Right ventricle myocardium inferior (tissue), 1 donor: ENCODE data around the gene HUS1B. TPM values are rescaled to one million over a fixed set of nuclear protein-coding genes. Genes with fewer than 3 reads are reported as not detected.
"Not testable (repeated sequence)": the region's sequence is repeated elsewhere in the genome, so short reads cannot be mapped to it uniquely, and the experiment has no call there.

Experiments used
- ATAC-seq: fragments of 200-7000 bp; cut with Tn5 transposase; one replicate; pipeline ENCODE4 v1.9.1; 2020; ENCODE audit warnings: mild to moderate bottlenecking, moderate library complexity
- DNase-seq: peaks from one replicate; pipeline ENCODE4 v3.0.0; 2021; ENCODE audit errors: missing footprints
- intact Hi-C: fragments of 100-400 bp; cut with DNase I; formaldehyde crosslinking; loops from one replicate; pipeline ENCODE4 v1.11.0; 2022
- long read RNA-seq: library from polyadenylated mRNA; unstranded; transcript quantifications from one replicate; pipeline ENCODE4 v2.0.0, GENCODE V29; 2021
- total RNA-seq: library from RNA; stranded (reverse); fragmentation: NEBNext Ultra II Directional; extraction: Animal tissue kit (Norgen Biotek cat#: 25700); gene quantifications from one replicate; pipeline ENCODE4 v1.2.1, GENCODE V29; 2021
- donor health status: DM: no; HTN: yes; CAD: no; lungs with severe emphysema.

HUS1B gene
- not detected for total RNA-seq
- long read RNA-seq: 0 reads

GRCh38 chr6:656460-657252 is at the start of gene HUS1B:
TSS of gene HUS1B (minus strand) at chr6:657100. CDS start at chr6:656944, 156 bp downstream.
- intact Hi-C loops: no loop called here
- DNase-seq (peak; percentile 66), ATAC-seq (no peak)

- no peak for ATAC-seq
- intact Hi-C loops: no loop called here
- DNase-seq: no peak
Observed at GRCh38 chr6:706146-706545, 49.2 kb upstream of the HUS1B start.

- intact Hi-C loops: no loop called here
- DNase-seq (no peak), ATAC-seq (no peak)
Observed at GRCh38 chr6:705047-705446, 48.1 kb upstream of the HUS1B start.

- ATAC-seq: no peak
- no peak for DNase-seq
- intact Hi-C loops: no loop called here
Observed at GRCh38 chr6:704046-704445, 47.1 kb upstream of the HUS1B start.

GRCh38 chr6:703552-703951 is 46.7 kb upstream of the HUS1B start:
- no peak for DNase-seq
- ATAC-seq: no peak
- intact Hi-C loops: no loop called here

GRCh38 chr6:701700-702479 is 45.0 kb upstream of the HUS1B start:
- DNase-seq (no peak), ATAC-seq (no peak)
- intact Hi-C loops: no loop called here

- DNase-seq (no peak), ATAC-seq (no peak)
- intact Hi-C loops: no loop called here
Observed at GRCh38 chr6:701215-701614, 44.3 kb upstream of the HUS1B start.

GRCh38 chr6:700490-700889 is 43.6 kb upstream of the HUS1B start:
- intact Hi-C loops: no loop called here
- DNase-seq (no peak), ATAC-seq (no peak)

- no peak for DNase-seq
- no peak for ATAC-seq
- intact Hi-C loops: no loop called here
Observed at GRCh38 chr6:699319-699718, 42.4 kb upstream of the HUS1B start.

GRCh38 chr6:694431-695126 is 37.7 kb upstream of the HUS1B start:
- DNase-seq, intact Hi-C loops, ATAC-seq: not testable (repeated sequence)

- no peak for DNase-seq
- intact Hi-C loops: no loop called here
- ATAC-seq: no peak
Observed at GRCh38 chr6:693723-694009, 36.8 kb upstream of the HUS1B start.

GRCh38 chr6:692858-693722 is 36.2 kb upstream of the HUS1B start, which contains the start of gene EXOC2:
TSS of gene EXOC2 (minus strand) at chr6:693139. CDS start at chr6:637818, 55,321 bp downstream.
- intact Hi-C loops: no loop called here
- ATAC-seq: peak; percentile 95

GRCh38 chr6:692356-692851 is 35.5 kb upstream of the HUS1B start:
- ATAC-seq: peak; percentile 86
- peak; percentile 81 for DNase-seq
- intact Hi-C loops: no loop called here

More at GRCh38 chr6:692858-693722, 36.2 kb upstream of the HUS1B start, which contains the start of gene EXOC2:
- DNase-seq: peak; percentile 94

GRCh38 chr6:689223-689622 is 32.3 kb upstream of the HUS1B start:
- intact Hi-C loops: no loop called here
- ATAC-seq (no peak), DNase-seq (no peak)

- intact Hi-C loops: no loop called here
- ATAC-seq (no peak), DNase-seq (no peak)
Observed at GRCh38 chr6:686497-686896, 29.6 kb upstream of the HUS1B start.

- intact Hi-C loops: no loop called here
- DNase-seq (no peak), ATAC-seq (no peak)
Observed at GRCh38 chr6:684831-685636, 28.1 kb upstream of the HUS1B start.

- intact Hi-C loops: no loop called here
- ATAC-seq (peak; percentile 31), DNase-seq (no peak)
Observed at GRCh38 chr6:683742-684440, 27.0 kb upstream of the HUS1B start.
